ENCODE data around the gene CACNA1B.

GRCh38 chr9:138037140-138037539, 159.6 kb downstream of the CACNA1B start:
- TF ChIP-seq POLR2AphosphoS5 (IDR thresholded peaks at IDR 0.05; ENCODE audit: insufficient read depth in 1 of 2, low read depth in 1 of 2) (no peak), POLR2A (IDR thresholded peaks at IDR 0.05) (no peak), CTCF (IDR thresholded peaks at IDR 0.05) (no peak)

Measured in vagina (tissue), 2 donors.